ENCODE results near the gene CLPSL2. TPM values are rescaled to one million over a fixed set of nuclear protein-coding genes. Genes with fewer than 3 reads are reported as not detected.
"Not testable (repeated sequence)": the region's sequence is repeated elsewhere in the genome, so short reads cannot be mapped to it uniquely, and the experiment has no call there.

Gene CLPSL2, protein sequence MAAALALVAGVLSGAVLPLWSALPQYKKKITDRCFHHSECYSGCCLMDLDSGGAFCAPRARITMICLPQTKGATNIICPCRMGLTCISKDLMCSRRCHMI
- not detected for total RNA-seq
- long read RNA-seq = 0 reads

DNA sequence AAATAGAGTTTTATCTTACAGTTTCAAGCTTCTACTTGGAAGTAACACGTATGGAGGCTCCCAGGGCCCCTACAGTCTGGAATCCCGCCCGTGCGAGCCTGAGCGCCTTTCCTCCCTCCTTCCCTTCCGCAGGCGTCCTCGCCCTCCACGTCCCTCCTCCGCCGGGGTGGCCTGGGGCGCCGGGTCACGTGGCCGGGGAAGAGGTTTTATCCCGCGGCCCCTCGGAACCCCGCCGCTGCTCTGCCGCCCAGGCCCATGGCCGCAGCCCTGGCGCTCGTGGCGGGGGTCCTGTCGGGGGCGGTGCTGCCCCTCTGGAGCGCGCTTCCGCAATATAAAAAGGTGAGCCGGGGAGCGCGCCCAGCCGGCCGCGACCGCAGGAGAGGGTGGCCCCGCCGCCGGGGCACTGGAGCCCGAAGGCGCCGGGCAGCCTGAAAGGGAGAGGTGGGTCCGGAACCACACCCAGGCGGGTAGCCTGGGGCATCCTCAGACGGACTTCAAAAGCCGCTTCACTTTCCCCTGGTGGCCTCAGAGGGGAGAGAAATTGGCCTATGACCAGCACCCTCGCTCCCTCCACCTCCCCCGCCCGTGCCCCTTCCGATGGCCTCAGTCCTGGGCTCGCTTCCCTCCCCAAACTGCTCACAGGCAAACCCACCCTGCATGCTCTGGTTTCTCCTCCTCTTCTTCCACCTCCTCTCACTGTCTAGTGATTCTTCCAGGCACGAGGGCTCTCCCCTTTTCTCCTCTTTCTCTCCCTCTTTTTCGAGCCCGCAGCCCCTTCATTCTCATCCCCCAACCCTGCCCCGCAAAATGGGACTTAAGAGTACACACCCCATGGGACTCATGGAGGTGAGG is at the start of gene CLPSL2:
TSS of gene CLPSL2 (plus strand) at position 235 of the 852 bp plus-strand sequence. CDS start at position 256, 21 bp downstream.
- DNase-seq (ENCODE audit: low spot score) = no peak

DNA sequence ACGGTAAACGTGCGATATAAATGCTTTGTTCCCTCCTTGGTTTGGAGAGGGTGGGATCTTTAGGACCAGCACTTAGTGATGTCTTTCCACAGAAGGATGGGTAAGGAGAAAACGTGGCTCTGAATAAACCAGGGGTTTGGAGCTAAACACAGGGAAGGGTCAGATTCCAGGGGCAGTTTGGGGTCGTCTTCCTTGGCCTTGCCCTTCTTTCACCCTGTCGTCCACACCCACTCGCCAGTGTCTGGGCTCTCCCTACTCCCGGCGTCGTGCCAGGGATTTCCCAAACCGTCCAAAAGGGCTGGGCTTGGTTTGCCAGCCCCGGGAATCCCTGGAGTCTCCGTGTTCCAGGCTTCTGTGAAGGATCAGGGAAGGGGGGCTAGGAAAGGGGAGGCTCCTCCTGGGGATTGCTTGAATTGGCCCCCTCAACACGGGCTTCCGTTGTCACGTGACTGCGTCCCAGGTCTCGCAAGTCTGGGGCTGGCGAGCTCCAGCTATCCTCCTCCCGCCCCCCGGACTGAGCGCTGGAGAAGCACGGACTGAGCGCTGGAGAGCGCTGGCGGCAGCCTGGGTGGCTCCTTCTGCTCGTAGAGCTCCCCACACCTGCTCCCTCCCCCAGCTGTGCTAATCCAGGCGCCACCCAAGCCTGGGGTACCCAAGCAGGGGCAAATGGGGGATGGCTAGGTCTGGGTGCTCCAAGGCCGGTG is 49.0 kb upstream of the CLPSL2 start:
- DNase-seq (ENCODE audit: low spot score) = peak; percentile 95

DNA sequence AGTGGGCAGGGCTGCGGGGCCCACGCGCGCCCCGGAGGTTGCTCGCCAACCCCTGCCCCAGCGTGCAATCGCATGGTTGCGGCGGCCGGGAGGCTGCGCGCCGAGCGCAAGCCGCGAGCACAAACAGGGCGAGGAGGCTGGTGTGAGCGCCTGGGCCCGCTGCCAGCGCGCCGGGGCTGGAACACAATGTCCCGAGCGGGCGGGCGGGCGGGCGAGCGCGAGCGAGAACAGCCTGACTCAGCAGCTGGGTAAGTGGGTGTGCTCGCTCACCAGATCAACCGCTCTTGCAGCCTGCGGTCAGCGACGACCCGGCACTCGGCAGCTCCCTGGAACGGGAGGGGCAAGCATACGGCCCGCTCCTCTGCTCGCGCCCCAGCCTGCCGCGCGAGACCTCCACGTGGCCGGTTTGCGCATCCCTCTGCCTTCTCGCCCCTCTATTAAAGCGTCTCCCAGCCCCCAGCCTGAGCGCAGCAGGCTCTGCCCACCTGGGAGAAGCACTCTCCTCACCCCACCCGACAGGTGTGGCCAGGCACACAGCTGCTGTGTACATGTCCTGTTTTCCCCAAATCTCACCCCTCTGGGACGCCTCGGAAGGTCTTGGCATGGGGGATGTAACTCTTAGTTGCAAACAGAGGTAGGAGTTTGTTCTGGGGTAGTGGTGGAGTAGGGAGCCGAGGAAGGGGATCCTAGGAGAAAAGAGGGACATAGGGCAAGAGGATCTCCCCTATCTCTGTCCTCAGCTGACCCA is 48.3 kb upstream of the CLPSL2 start:
- DNase-seq (ENCODE audit: low spot score) = peak; percentile 98

DNA sequence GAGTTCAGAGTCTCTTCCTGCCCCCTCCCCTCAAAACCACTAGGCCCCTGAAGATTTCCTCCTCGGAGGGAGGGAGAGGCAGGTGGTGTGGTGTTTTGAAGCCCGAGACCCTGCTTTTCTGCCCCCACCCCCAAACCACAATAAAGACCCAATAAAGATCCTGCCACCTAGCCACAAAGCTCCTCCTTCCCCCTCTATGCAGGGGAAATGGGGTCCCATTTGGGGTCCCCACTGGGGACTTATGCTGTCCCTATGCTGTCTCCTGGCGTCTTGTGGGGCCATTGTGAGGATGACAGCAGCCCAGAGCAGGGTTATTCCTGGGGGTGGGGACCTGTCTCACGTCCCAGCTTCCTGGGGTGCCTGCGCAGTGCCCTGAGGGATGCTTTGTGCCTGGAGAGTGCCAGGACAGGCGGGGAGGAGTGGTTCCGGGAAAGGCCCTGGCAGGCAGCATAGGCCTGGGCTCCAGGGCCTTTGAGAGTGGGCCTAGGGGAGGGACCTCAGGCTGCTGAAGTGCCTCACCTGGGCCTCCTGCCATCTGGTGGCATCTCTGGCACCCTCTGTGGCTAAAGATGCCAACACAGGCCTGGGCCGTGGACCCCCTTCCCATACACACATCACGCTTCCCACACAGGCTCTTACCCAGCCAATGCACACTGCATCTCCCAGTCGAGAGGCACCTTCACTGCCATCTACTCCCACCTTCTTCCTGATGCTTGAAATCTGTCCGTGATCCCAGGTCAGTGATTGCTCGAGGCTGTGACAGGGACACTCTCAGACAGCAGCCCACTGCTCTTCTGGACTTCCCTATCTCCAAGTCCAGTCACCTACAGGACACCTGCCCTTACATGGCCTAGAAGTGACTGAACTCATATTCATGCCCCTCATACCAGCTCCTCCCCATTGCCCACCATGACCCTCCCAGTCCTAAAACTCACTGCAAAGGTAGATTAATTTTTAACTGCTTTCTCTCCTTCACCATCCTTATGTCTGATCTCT is 47.4 kb upstream of the CLPSL2 start:
- no peak for DNase-seq (ENCODE audit: low spot score)

- no peak for DNase-seq (ENCODE audit: low spot score)
Observed at GRCh38 chr6:35729722-35730121, 46.7 kb upstream of the CLPSL2 start.

DNA sequence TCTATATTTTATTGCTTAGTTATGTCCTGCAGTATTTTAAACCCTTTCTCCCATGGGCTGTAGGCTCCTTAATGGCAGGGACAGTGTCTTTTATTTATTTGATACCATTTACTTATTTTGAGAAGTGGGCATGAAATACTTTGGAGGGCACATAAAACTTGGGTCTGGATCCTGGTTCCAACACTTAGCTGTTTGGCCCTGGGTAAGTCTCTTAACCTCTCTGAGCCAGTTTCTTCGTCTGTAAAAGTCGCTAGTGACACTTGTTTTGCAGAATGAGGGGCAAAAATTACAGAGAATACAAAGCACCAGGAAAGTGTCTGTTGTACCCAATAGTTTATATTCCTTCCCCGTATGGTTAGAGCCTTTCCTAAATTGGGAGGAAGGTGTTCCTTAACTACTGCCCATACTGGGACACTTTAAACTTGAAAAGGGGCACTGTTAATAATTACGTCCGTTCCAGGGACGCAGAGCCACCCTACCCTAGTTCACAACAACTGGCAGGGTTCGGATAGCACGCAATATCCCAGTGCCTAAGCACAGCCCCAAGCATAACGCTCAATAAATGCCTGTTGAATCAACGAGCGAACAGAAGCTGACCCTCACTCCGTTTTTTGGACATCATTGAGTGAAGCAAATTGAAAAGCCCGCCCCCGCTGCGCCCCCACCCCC is 45.5 kb upstream of the CLPSL2 start:
- DNase-seq (ENCODE audit: low spot score) = no peak

DNA sequence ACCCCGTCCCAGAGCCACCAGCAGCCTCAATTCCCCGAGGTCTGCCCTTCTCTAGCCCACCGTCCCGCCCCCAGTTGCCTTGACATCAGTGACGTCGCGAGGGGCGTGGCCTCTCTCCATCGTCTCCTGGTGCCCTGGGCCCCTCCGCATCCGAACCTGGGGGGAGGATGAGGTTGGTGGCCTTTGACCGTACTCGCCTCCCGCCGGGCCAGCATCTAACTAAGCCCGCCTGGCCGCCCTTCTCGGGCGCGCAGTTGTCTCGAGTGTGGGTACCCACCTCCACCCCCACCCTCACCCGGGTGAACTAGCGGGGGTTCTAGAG is 45.0 kb upstream of the CLPSL2 start:
- DNase-seq (ENCODE audit: low spot score) = peak; percentile 97

- peak; percentile 100 for DNase-seq (ENCODE audit: low spot score)
Observed at GRCh38 chr6:35731736-35732532, 44.5 kb upstream of the CLPSL2 start.

- no peak for DNase-seq (ENCODE audit: low spot score)
Observed at GRCh38 chr6:35733633-35734032, 42.8 kb upstream of the CLPSL2 start.

GRCh38 chr6:35734319-35734718 is 42.1 kb upstream of the CLPSL2 start:
- not testable (repeated sequence) for DNase-seq (ENCODE audit: low spot score)

GRCh38 chr6:35735452-35735851 is 40.9 kb upstream of the CLPSL2 start:
- no peak for DNase-seq (ENCODE audit: low spot score)

DNA sequence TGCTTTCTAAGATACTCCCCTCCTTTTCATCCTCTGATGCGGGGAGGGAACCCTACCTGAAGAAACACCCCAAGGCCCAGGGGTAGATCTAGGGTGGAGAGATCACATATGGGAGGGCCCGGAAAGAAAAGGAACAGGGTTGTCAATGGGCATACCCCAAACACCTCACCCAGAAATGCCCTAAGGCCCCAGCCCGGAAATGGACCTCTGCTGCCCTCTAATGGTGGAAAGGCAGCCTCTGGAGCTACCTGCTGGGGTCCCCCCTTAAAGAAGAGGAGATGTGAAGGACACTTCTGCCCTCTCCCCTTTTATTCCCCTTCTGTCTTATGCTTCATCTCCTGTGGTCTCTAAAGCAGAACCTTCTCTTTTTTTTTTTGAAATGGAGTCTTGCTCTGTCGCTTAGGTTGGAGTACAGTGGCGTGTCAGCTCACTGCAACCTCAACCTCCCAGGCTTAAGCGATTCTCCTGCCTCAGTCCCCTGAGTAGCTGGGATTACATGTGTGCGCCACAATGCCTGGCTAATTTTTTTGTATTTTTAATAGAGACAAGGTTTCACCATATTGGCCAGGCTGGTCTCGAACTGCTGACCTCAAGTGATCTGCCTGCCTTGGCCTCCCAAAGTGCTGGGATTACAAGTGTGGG is 40.0 kb upstream of the CLPSL2 start:
- no peak for DNase-seq (ENCODE audit: low spot score)

GRCh38 chr6:35736982-35737412 is 39.4 kb upstream of the CLPSL2 start, which contains the start of gene ARMC12:
ARMC12 (plus strand) TSS chr6:35737032; CDS start chr6:35737109, 77 bp downstream.
- no peak for DNase-seq (ENCODE audit: low spot score)

GRCh38 chr6:35737413-35738211 is 38.8 kb upstream of the CLPSL2 start:
- no peak for DNase-seq (ENCODE audit: low spot score)

DNA sequence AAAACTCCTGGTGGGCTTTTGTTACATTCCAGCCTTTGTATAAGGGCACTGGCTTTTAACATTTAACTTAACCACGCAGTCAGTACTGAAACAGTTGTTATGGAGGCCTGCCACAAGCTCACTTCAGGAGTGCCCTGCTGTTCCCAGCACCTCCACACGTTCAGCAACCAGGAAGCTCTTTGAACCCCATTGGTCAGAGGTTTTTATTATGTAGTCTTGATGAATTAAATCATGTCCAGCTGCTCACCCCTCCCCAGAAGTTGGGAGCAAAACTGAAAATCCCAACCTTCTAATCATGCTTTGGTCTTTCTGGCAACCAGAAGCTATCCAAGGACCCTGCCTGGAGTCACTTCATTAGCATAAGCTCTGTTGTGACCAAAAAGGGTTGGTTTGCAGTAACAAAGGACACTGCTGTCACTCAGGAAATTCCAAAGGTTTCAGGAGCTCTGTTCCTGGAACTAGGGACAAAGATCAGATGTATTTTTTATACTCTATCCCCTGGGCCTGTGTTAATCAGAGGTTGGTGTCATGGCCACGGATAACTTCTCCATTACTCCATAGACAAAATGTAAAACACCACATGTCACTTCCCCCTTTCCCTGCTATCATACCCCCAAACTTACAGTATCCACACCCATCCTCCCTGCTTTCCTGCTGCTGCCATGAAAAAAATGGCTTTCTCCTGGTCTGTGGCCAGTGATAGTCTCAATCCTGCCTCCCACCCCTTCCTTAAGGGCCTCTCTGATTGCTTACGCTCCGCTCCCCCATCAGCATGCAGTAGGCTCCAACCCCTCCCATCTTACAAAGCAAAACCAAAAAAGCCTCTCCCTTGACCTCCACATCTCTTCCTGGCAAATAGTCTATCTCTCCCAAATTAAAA is 36.5 kb upstream of the CLPSL2 start:
- no peak for DNase-seq (ENCODE audit: low spot score)

- no peak for DNase-seq (ENCODE audit: low spot score)
Observed at GRCh38 chr6:35742842-35743241, 33.6 kb upstream of the CLPSL2 start.
